Measurements from ENCODE around the gene TMEM151B. TPM values are rescaled to one million over a fixed set of nuclear protein-coding genes. Genes with fewer than 3 reads are reported as not detected.

TMEM151B gene
- total and polyA plus RNA-seq, 9 of the 15 experiments (the other 6 are each of a cell fraction or from before 2014, with no cell fraction given), result not detected

DNA sequence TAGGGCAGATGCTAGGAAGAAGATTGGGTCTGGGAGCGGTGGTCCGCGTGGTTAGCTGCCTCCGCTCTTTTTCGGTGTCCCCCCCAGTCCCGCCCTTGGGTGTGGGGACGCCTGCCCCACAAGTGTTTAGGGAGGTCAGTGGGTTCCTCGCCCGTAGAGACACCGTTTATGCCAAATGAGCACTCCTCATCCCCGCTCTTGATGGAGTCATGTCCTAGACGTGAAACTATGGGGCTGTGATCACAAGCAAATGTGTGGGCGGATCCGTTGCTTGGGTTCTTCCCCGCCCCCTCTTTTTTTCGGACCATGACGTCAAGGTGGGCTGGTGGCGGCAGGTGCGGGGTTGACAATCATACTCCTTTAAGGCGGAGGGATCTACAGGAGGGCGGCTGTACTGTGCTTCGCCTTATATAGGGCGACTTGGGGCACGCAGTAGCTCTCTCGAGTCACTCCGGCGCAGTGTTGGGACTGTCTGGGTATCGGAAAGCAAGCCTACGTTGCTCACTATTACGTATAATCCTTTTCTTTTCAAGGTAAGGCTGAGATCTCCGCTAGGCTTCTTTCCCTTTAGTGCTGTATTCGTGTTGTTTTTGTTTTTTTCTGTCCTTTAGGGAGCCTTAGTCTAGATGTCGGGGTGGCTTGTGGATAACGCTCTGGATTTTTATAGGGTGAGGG is 23.4 kb upstream of the TMEM151B start, which contains the start of gene HSP90AB1 (continued):
- no peak for TF ChIP-seq SP2 (IDR thresholded peaks at IDR 0.05; ENCODE audit: extremely low read depth, low read depth, low read length, poor library complexity, severe bottlenecking)
- TF ChIP-seq ZNF695 (CRISPR knock-in tag; IDR thresholded peaks at IDR 0.05), result no peak
- peak; percentile 78; the same call in 1 of the 2 replicates for TF ChIP-seq ZNF174 (CRISPR knock-in tag; IDR thresholded peaks at IDR 0.05)
- TF ChIP-seq NFXL1 (CRISPR knock-in tag; IDR thresholded peaks at IDR 0.05), result peak; percentile 73; the same call in 1 of the 2 replicates
- peak; percentile 69; the same call in 1 of the 2 replicates for TF ChIP-seq ZNF431 (CRISPR knock-in tag; IDR thresholded peaks at IDR 0.05)
- TF ChIP-seq FOXJ3 (CRISPR knock-in tag; IDR thresholded peaks at IDR 0.05), result no peak
- 0 out of 2 replicates have a peak, but pooled peaks have one; percentile 42 for TF ChIP-seq ZNF830 (CRISPR knock-in tag; IDR thresholded peaks at IDR 0.05)
- no peak for TF ChIP-seq MYC (IDR thresholded peaks at IDR 0.05; ENCODE audit: low read depth, low read length)
- no peak for TF ChIP-seq MYC (CRISPR knock-in tag; IDR thresholded peaks at IDR 0.05; ENCODE audit: borderline replicate concordance, low read depth)
- TF ChIP-seq ZBTB43 (CRISPR knock-in tag; IDR thresholded peaks at IDR 0.05), result 0 out of 2 replicates have a peak, but pooled peaks have one; percentile 30
- TF ChIP-seq RFX1 (IDR thresholded peaks at IDR 0.05), result no peak
- no peak for TF ChIP-seq ZNF644 (tag; IDR thresholded peaks at IDR 0.05; ENCODE audit: low read depth)
- peak; percentile 79 for TF ChIP-seq CC2D1A (IDR thresholded peaks at IDR 0.05)
- no peak for TF ChIP-seq HMG20B (CRISPR knock-in tag; IDR thresholded peaks at IDR 0.05)
- peak; percentile 69; the same call in 1 of the 2 replicates for TF ChIP-seq ZBTB33 (CRISPR knock-in tag; IDR thresholded peaks at IDR 0.05)
- TF ChIP-seq CREB3 (tag; conservative IDR thresholded peaks at IDR 0.05; ENCODE audit: low read depth), result no peak; the same call in 1 of the 2 replicates
- peak; percentile 97 to 98 for TF ChIP-seq SIN3A (IDR thresholded peaks at IDR 0.05; ENCODE audit: borderline replicate concordance in 2 of 2, control insufficient read depth in 1 of 2, low read depth in 2 of 2, low read length in 2 of 2)
- no peak for TF ChIP-seq CTCFL (IDR thresholded peaks at IDR 0.05; ENCODE audit: borderline replicate concordance, insufficient read depth, low read depth, low read length, poor library complexity, severe bottlenecking)
- no peak for TF ChIP-seq ZNF444 (CRISPR knock-in tag; IDR thresholded peaks at IDR 0.05)
- peak; percentile 56 for TF ChIP-seq HNRNPLL (IDR thresholded peaks at IDR 0.05; ENCODE audit: low read depth, low read length, poor library complexity, severe bottlenecking)

All from K562 (cell line).